Astrocyte of the cerebellum (primary cell): ENCODE data around the gene SYN1.

Experiments
- DNase-seq: peaks from one replicate; pipeline ENCODE4 v3.0.0-alpha.2; 2011; ENCODE audit warnings: low read depth
- H3K4me3 ChIP-seq: 2 replicates; pipeline ENCODE4 v1.5.1; 2011; ENCODE audit warnings: mild to moderate bottlenecking, low read depth, low read length, moderate library complexity
- CTCF ChIP-seq: IDR thresholded peaks from 2 replicates; pipeline ENCODE4 v1.5.1; 2012; ENCODE audit warnings: low read length, low read depth, moderate library complexity, mild to moderate bottlenecking; ENCODE audit errors: missing control alignments
- in situ Hi-C: cut with HindIII; loops from 2 replicates; pipeline ENCODE4 v1.10.0; 2017; ENCODE audit warnings: low sequenced_read_pairs

Gene SYN1

DNA sequence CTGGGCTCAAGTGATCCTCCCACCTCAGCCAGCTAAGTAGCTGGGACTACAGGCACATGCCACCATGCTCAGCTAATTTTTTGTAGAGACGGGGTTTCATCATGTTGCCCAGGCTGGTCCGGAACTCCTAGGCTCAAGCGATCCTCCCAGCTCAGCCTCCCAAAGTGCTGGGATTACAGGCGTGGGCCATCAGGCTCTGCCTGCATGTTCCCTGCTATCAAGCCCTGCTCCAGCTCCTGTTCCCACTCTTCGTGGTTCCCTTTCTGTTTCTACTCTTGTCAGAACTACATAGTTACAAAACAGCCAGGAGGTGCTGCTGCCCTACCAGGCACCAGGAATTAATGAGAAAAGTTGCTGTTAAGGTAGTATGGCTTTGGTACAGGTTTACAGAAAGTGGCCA is 28.7 kb downstream of the SYN1 start:
- in situ Hi-C loops: no loop called here
- no peak overlapping the region for H3K4me3 ChIP-seq

GRCh38 chrX:47587906-47588735 is 31.5 kb downstream of the SYN1 start:
- DNase-seq: no peak
- TF ChIP-seq CTCF: no peak
- in situ Hi-C loops: no loop called here
- no peak overlapping the region for H3K4me3 ChIP-seq

More for the DNA sequence above, 28.7 kb downstream of the SYN1 start:
- no peak for TF ChIP-seq CTCF
- no peak for DNase-seq

DNA sequence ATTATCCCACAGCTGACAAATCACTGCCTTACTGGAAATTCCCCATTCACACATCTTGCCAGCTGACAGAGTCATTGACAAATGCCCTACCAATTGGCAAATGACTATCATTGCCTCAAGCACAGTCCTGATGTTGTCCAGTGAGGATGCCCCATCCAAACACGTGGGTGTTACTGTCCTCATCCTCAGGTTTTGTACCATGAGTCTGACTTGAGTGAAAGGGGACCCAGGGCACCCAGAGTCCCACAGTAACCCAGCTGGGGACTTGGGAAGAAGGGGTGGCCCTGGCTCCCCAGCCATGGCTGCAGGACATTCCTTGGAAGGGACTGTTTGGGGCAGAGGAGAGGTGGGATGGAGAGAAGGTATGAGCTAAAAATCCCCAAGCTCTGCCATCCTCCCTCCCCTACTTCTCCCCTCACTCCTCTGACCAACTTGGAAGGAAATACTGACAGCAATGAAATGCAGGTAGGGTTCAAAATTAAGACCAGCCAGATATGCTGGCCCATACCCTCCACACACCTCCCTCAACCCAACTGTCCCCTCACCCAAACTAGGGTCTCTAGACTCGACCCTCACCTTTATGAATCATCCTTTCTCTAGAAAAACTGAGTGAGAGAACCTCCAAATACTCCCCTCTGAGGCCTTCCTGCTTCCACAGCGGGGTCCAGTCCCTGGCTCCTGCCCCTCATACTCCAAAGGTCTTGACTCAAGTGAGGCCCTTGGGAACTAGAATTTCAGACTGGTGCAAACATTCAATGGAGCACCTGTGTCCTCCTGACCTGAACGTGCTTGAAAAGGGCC is 32.4 kb downstream of the SYN1 start:
- TF ChIP-seq CTCF: no peak
- DNase-seq: no peak
- in situ Hi-C loops: no loop called here
- no peak overlapping the region for H3K4me3 ChIP-seq

DNA sequence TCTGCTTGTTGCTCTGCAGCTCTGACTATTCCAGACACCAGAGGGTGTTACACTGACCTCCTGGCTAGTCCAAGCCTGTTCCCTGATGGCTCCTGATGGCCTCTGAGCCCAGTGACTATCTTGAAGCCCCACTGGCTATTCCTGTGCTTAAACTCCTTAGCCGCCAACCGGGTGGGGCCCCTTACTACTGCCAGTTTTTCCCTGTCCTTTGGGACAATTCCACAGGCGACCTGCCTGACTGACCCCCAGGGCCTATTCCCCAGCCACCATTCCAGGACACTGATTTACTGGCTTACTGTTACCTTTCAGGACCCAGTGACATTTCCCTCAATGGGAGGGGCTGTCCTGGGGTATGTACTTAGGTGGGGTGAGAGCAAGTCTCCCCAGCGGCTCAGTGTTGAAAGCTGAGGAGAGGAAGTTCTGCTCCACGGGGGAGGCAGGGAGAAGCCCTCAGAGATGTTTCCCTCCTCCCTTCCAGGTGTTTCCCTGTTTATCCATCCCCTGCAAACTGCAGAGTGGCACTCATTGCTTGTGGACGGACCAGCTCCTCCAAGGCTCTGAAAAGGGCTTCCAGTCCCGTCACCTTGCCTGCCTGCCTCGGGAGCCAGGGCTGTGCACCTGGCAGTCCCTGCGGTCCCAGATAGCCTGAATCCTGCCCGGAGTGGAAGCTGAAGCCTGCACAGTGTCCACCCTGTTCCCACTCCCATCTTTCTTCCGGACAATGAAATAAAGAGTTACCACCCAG is 33.4 kb downstream of the SYN1 start:
- in situ Hi-C loops: no loop called here
- TF ChIP-seq CTCF: no peak
- no peak overlapping the region for H3K4me3 ChIP-seq
- DNase-seq: no peak

DNA sequence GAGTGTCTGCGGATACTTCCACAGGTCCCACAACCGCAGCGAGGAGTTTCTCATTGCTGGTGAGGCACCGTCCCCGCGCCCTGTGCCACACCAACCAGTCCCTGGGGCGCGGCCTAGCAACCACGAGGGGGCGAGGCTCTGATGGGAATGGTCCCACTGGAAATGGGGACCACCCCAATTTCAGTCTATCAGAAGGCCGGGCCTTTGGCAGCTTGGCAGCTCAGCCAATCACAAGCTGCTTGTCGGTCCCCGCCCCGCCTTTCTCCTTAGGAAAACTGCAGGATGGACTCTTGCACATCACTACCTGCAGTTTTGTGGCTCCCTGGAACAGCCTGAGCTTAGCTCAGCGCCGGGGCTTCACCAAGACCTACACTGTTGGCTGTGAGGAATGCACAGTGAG is 34.4 kb downstream of the SYN1 start:
- H3K4me3 ChIP-seq: no peak overlapping the region
- no peak for DNase-seq
- TF ChIP-seq CTCF: no peak
- in situ Hi-C loops: no loop called here

- H3K4me3 ChIP-seq: no peak overlapping the region
- no peak for DNase-seq
- no peak for TF ChIP-seq CTCF
- in situ Hi-C loops: no loop called here
Measured at GRCh38 chrX:47584714-47585113, 34.9 kb downstream of the SYN1 start.
